Measurements from ENCODE around the gene FBXO30.

FBXO30 gene

GRCh38 chr6:145830612-145831011 lies 16.0 kb upstream of the FBXO30 start:
- Histone ChIP-seq H3K9ac (ENCODE audit: low read depth, low read length) (no peak overlapping the region), H3K9me3 (ENCODE audit: control insufficient read depth, insufficient read depth, low read length) (no peaks in the 10 kb centered on the region), H3K4me1 (ENCODE audit: insufficient read depth, low read length) (no peaks in the 10 kb centered on the region), H3K36me3 (ENCODE audit: insufficient read depth, low read length) (no peaks in the 10 kb centered on the region)

- H3K4me1 ChIP-seq (ENCODE audit: insufficient read depth, low read length), result no peaks in the 10 kb centered on the region
- H3K36me3 ChIP-seq (ENCODE audit: insufficient read depth, low read length), result no peaks in the 10 kb centered on the region
- H3K9ac ChIP-seq (ENCODE audit: low read depth, low read length), result no peak overlapping the region
- H3K9me3 ChIP-seq (ENCODE audit: control insufficient read depth, insufficient read depth, low read length), result no peaks in the 10 kb centered on the region
Measured at GRCh38 chr6:145829950-145830349, 15.4 kb upstream of the FBXO30 start.

- H3K9ac ChIP-seq (ENCODE audit: low read depth, low read length), result no peak overlapping the region
- no peaks in the 10 kb centered on the region for H3K4me1 ChIP-seq (ENCODE audit: insufficient read depth, low read length)
- no peaks in the 10 kb centered on the region for H3K9me3 ChIP-seq (ENCODE audit: control insufficient read depth, insufficient read depth, low read length)
- no peaks in the 10 kb centered on the region for H3K36me3 ChIP-seq (ENCODE audit: insufficient read depth, low read length)
Measured at GRCh38 chr6:145829102-145829501, 14.5 kb upstream of the FBXO30 start.

GRCh38 chr6:145824344-145824743 lies 9.7 kb upstream of the FBXO30 start:
- H3K9ac ChIP-seq (ENCODE audit: low read depth, low read length), result no peak overlapping the region
- H3K9me3 ChIP-seq (ENCODE audit: control insufficient read depth, insufficient read depth, low read length), result no peaks in the 10 kb centered on the region
- no peaks in the 10 kb centered on the region for H3K4me1 ChIP-seq (ENCODE audit: insufficient read depth, low read length)
- H3K36me3 ChIP-seq (ENCODE audit: insufficient read depth, low read length), result no peaks in the 10 kb centered on the region

- H3K9me3 ChIP-seq (ENCODE audit: control insufficient read depth, insufficient read depth, low read length), result no peaks in the 10 kb centered on the region
- no peaks in the 10 kb centered on the region for H3K36me3 ChIP-seq (ENCODE audit: insufficient read depth, low read length)
- H3K9ac ChIP-seq (ENCODE audit: low read depth, low read length), result no peak overlapping the region
- no peaks in the 10 kb centered on the region for H3K4me1 ChIP-seq (ENCODE audit: insufficient read depth, low read length)
Measured at GRCh38 chr6:145823328-145823944, 8.8 kb upstream of the FBXO30 start.

GRCh38 chr6:145822456-145822855 lies 7.9 kb upstream of the FBXO30 start:
- Histone ChIP-seq H3K4me1 (ENCODE audit: insufficient read depth, low read length) (no peaks in the 10 kb centered on the region), H3K36me3 (ENCODE audit: insufficient read depth, low read length) (no peaks in the 10 kb centered on the region), H3K9ac (ENCODE audit: low read depth, low read length) (no peak overlapping the region), H3K9me3 (ENCODE audit: control insufficient read depth, insufficient read depth, low read length) (no peaks in the 10 kb centered on the region)

GRCh38 chr6:145819994-145820393 lies 5.4 kb upstream of the FBXO30 start:
- Histone ChIP-seq H3K4me1 (ENCODE audit: insufficient read depth, low read length) (no peaks in the 10 kb centered on the region), H3K9me3 (ENCODE audit: control insufficient read depth, insufficient read depth, low read length) (no peaks in the 10 kb centered on the region)

GRCh38 chr6:145818796-145819195 lies 4.2 kb upstream of the FBXO30 start:
- no peaks in the 10 kb centered on the region for H3K36me3 ChIP-seq (ENCODE audit: insufficient read depth, low read length)
- H3K9ac ChIP-seq (ENCODE audit: low read depth, low read length), result no peak overlapping the region
- no peaks in the 10 kb centered on the region for H3K9me3 ChIP-seq (ENCODE audit: control insufficient read depth, insufficient read depth, low read length)
- H3K4me1 ChIP-seq (ENCODE audit: insufficient read depth, low read length), result no peaks in the 10 kb centered on the region

More at GRCh38 chr6:145819994-145820393, 5.4 kb upstream of the FBXO30 start:
- no peaks in the 10 kb centered on the region for H3K36me3 ChIP-seq (ENCODE audit: insufficient read depth, low read length)
- no peak overlapping the region for H3K9ac ChIP-seq (ENCODE audit: low read depth, low read length)

- H3K9ac ChIP-seq (ENCODE audit: low read depth, low read length), result no peak overlapping the region
- H3K9me3 ChIP-seq (ENCODE audit: control insufficient read depth, insufficient read depth, low read length), result no peaks in the 10 kb centered on the region
- H3K4me1 ChIP-seq (ENCODE audit: insufficient read depth, low read length), result 0 out of 2 replicates have a peak, but pooled peaks cover 4% of the 10 kb centered on the region
- H3K36me3 ChIP-seq (ENCODE audit: insufficient read depth, low read length), result no peaks in the 10 kb centered on the region
Measured at GRCh38 chr6:145816392-145816791, 1.8 kb upstream of the FBXO30 start.

- Histone ChIP-seq H3K4me1 (ENCODE audit: insufficient read depth, low read length) (0 out of 2 replicates have a peak, but pooled peaks cover 4% of the 10 kb centered on the region), H3K9me3 (ENCODE audit: control insufficient read depth, insufficient read depth, low read length) (no peaks in the 10 kb centered on the region), H3K36me3 (ENCODE audit: insufficient read depth, low read length) (no peaks in the 10 kb centered on the region), H3K9ac (ENCODE audit: low read depth, low read length) (peak overlapping the region; percentile 100)
Measured at GRCh38 chr6:145815309-145816274, 997 bp upstream of the FBXO30 start.

GRCh38 chr6:145814035-145814500 lies 527 bp downstream of the FBXO30 start:
- Histone ChIP-seq H3K9ac (ENCODE audit: low read depth, low read length) (peak overlapping the region; percentile 100), H3K36me3 (ENCODE audit: insufficient read depth, low read length) (no peaks in the 10 kb centered on the region), H3K9me3 (ENCODE audit: control insufficient read depth, insufficient read depth, low read length) (no peaks in the 10 kb centered on the region), H3K4me1 (ENCODE audit: insufficient read depth, low read length) (0 out of 2 replicates have a peak, but pooled peaks cover 4% of the 10 kb centered on the region)

GRCh38 chr6:145813285-145814034 lies 1.1 kb downstream of the FBXO30 start:
- Histone ChIP-seq H3K9ac (ENCODE audit: low read depth, low read length) (peak overlapping the region; percentile 100), H3K4me1 (ENCODE audit: insufficient read depth, low read length) (0 out of 2 replicates have a peak, but pooled peaks cover 4% of the 10 kb centered on the region), H3K9me3 (ENCODE audit: control insufficient read depth, insufficient read depth, low read length) (no peaks in the 10 kb centered on the region), H3K36me3 (ENCODE audit: insufficient read depth, low read length) (no peaks in the 10 kb centered on the region)

- H3K9me3 ChIP-seq (ENCODE audit: control insufficient read depth, insufficient read depth, low read length), result no peaks in the 10 kb centered on the region
- H3K36me3 ChIP-seq (ENCODE audit: insufficient read depth, low read length), result no peaks in the 10 kb centered on the region
- 0 out of 2 replicates have a peak, but pooled peaks cover 4% of the 10 kb centered on the region for H3K4me1 ChIP-seq (ENCODE audit: insufficient read depth, low read length)
- H3K9ac ChIP-seq (ENCODE audit: low read depth, low read length), result no peak overlapping the region
Measured at GRCh38 chr6:145811741-145812140, 2.9 kb downstream of the FBXO30 start.

- Histone ChIP-seq H3K4me1 (ENCODE audit: insufficient read depth, low read length) (0 out of 2 replicates have a peak, but pooled peaks cover 4% of the 10 kb centered on the region), H3K36me3 (ENCODE audit: insufficient read depth, low read length) (peaks cover 4% of the 10 kb centered on the region; the same call in 1 of the 2 replicates), H3K9me3 (ENCODE audit: control insufficient read depth, insufficient read depth, low read length) (no peaks in the 10 kb centered on the region), H3K9ac (ENCODE audit: low read depth, low read length) (no peak overlapping the region)
Measured at GRCh38 chr6:145809785-145810184, 4.8 kb downstream of the FBXO30 start.
